HCT116 (cell line): ENCODE data around the gene PARM1. TPM values are rescaled to one million over a fixed set of nuclear protein-coding genes. Genes with fewer than 3 reads are reported as not detected.

Experiments used
- ATAC-seq: fragments of 200-7000 bp; cut with Tn5 transposase; 2 replicates; pipeline ENCODE4 v1.9.1; 2020; ENCODE audit warnings: mild to moderate bottlenecking, moderate library complexity
- BruUV-seq: library from RNA; stranded (reverse); fragments of 400-500 nt; replicated peaks from 2 replicates; lab custom pipeline; 2021; lab: Mats Ljungman, UMichigan
- CTCF ChIA-PET: fragments of 300-600 bp; sonication (Branson Sonifier 250); formaldehyde crosslinking; loops from one replicate; lab custom pipeline; 2021; ENCODE audit warnings: antibody characterized with exemption; lab: Charles Lee
- POLR2A ChIA-PET: fragments of 300-600, 350-600 bp; sonication (Branson Sonifier 250); formaldehyde crosslinking; loops from one replicate; lab custom pipeline; 2021; ENCODE audit warnings: antibody characterized with exemption; lab: Charles Lee
- RAD21 ChIA-PET, 2 experiments: fragments of 300-600 bp; sonication (Branson Sonifier 250); formaldehyde crosslinking; loops; one replicate each; lab custom pipeline; 2023; ENCODE audit warnings: low total read pairs in 2 of 2; ENCODE audit not compliant: uncharacterized antibody in 2 of 2, unreplicated experiment in 2 of 2, low non-redundant PET in 1 of 2; lab: Charles Lee
- DNase-seq: peaks from one replicate; pipeline ENCODE4 v3.0.0-alpha.2; 2010; ENCODE audit warnings: low read depth, low spot score
- H2AFZ ChIP-seq: fragments of 200-600 bp; shearing (Covaris generic), sonication (generic); 2 replicates; pipeline ENCODE4 v1.6.1; 2017; ENCODE audit warnings: low read depth, mixed run types, mixed read lengths, antibody characterized with exemption, low read length; ENCODE audit not compliant: poor library complexity, severe bottlenecking
- H3K27ac ChIP-seq: 2 replicates; pipeline ENCODE4 v1.5.1; 2012; ENCODE audit warnings: low read depth, low read length
- H3K27me3 ChIP-seq: fragments of 200-600 bp; sonication (generic); 2 replicates; pipeline ENCODE4 v1.6.1; 2016; ENCODE audit warnings: mixed run types, low read length, mixed read lengths; ENCODE audit not compliant: insufficient read depth
- H3K36me3 ChIP-seq, 2 experiments: fragments of 200-500 bp in 1 of 2; fragments of 200-600 bp in 1 of 2; sonication (Bioruptor generic) in 1 of 2; sonication (generic) in 1 of 2; 2 replicates each; pipeline versions ENCODE4 v1.5.1 to v1.6.1; 2014 to 2016; ENCODE audit warnings: low read length in 2 of 2, inconsistent platforms in 1 of 2, mixed read lengths in 1 of 2, mixed run types in 1 of 2; ENCODE audit not compliant: insufficient read depth in 2 of 2, control insufficient read depth in 1 of 2
- H3K4me1 ChIP-seq, 2 experiments: fragments of 200-600 bp in 1 of 2; sonication (generic) in 1 of 2; 2 replicates each; pipeline versions ENCODE4 v1.5.1 to v1.6.1; 2012 to 2017; ENCODE audit warnings: low read length in 2 of 2, inconsistent platforms in 1 of 2, mild to moderate bottlenecking in 1 of 2, mixed read lengths in 1 of 2, mixed run types in 1 of 2, moderate library complexity in 1 of 2; ENCODE audit not compliant: insufficient read depth in 2 of 2, control insufficient read depth in 1 of 2
- H3K4me2 ChIP-seq: fragments of 200-600 bp; sonication (generic); 2 replicates; pipeline ENCODE4 v1.6.1; 2017; ENCODE audit warnings: mixed run types, low read length, mixed read lengths
- H3K4me3 ChIP-seq, 2 experiments: fragments of 200-600 bp in 1 of 2; sonication (generic) in 1 of 2; replicated peaks in 1 of 2; 2 replicates each; pipeline ENCODE4 v1.5.1; 2011 to 2016; ENCODE audit warnings: low read length in 2 of 2, control low read depth in 1 of 2, low read depth in 1 of 2, mild to moderate bottlenecking in 1 of 2, mixed read lengths in 1 of 2, mixed run types in 1 of 2
- H3K79me2 ChIP-seq: fragments of 200-600 bp; sonication (generic); 2 replicates; pipeline ENCODE4 v1.6.1; 2017; ENCODE audit warnings: mild to moderate bottlenecking, mixed run types, low read length, moderate library complexity, mixed read lengths; ENCODE audit not compliant: insufficient read depth
- H3K9ac ChIP-seq: fragments of 200-600 bp; sonication (generic); 2 replicates; pipeline ENCODE4 v1.6.1; 2016; ENCODE audit warnings: low read length, mixed read lengths
- H3K9me2 ChIP-seq: fragments of 200-600 bp; sonication (generic), shearing (Covaris generic); 2 replicates; pipeline ENCODE4 v1.6.1; 2017; ENCODE audit warnings: mixed run types, mild to moderate bottlenecking, moderate library complexity; ENCODE audit not compliant: insufficient read depth
- H3K9me3 ChIP-seq, 2 experiments: fragments of 200-500 bp in 1 of 2; fragments of 200-600 bp in 1 of 2; sonication (Bioruptor generic) in 1 of 2; sonication (generic) in 1 of 2; 2 replicates each; pipeline ENCODE4 v1.6.1; 2014 to 2017; ENCODE audit warnings: low read length in 2 of 2, mixed read lengths in 2 of 2, inconsistent platforms in 1 of 2, low read depth in 1 of 2, mild to moderate bottlenecking in 1 of 2, mixed run types in 1 of 2, moderate library complexity in 1 of 2; ENCODE audit not compliant: control insufficient read depth in 1 of 2, insufficient read depth in 1 of 2
- H4K20me1 ChIP-seq: fragments of 200-600 bp; sonication (generic), shearing (Covaris generic); 2 replicates; pipeline ENCODE4 v1.6.1; 2017; ENCODE audit warnings: mixed run types, mild to moderate bottlenecking, moderate library complexity; ENCODE audit not compliant: insufficient read depth
- EZH2 ChIP-seq: fragments of 200-600 bp; sonication (generic); IDR thresholded peaks from 2 replicates; pipeline ENCODE4 v1.6.1; 2017; ENCODE audit warnings: antibody characterized with exemption, mixed run types
- JUND ChIP-seq: IDR thresholded peaks from 2 replicates; pipeline ENCODE4 v1.6.1; 2012
- POLR2A ChIP-seq: IDR thresholded peaks from 2 replicates; pipeline ENCODE4 v1.7.0; 2011; ENCODE audit warnings: borderline replicate concordance; ENCODE audit not compliant: insufficient read depth, insufficient read length; ENCODE audit errors: extremely low read depth
- POLR2AphosphoS5 ChIP-seq: IDR thresholded peaks from 2 replicates; pipeline ENCODE4 v1.6.1; 2011; ENCODE audit warnings: mild to moderate bottlenecking, low read depth, low read length, moderate library complexity
- ZNF274 ChIP-seq: fragments of 200-500 bp; sonication (Bioruptor generic); IDR thresholded peaks from 2 replicates; pipeline ENCODE4 v1.6.1; 2014; ENCODE audit warnings: mild to moderate bottlenecking, low read depth, low read length, inconsistent platforms
- intact Hi-C: fragments of 100-400 bp; cut with micrococcal nuclease; formaldehyde crosslinking; loops from 2 replicates; pipeline ENCODE4 v1.10.0; 2022
- total RNA-seq: library from RNA; stranded (reverse); gene quantifications from one replicate; pipeline ENCODE4 v1.2.1, GENCODE V29; 2021; ENCODE audit not compliant: unreplicated experiment
- TF ChIP-seq, protein P1 (sequence below): IDR thresholded peaks from 2 replicates; pipeline ENCODE4 v1.6.1; 2012
- TF ChIP-seq, protein P2 (sequence below): IDR thresholded peaks from 2 replicates; pipeline ENCODE4 v1.6.1; 2011; ENCODE audit warnings: mild to moderate bottlenecking, low read length, moderate library complexity; ENCODE audit not compliant: insufficient replicate concordance; ENCODE audit errors: extremely low read depth

The PARM1 gene
- total RNA-seq, 1 experiment from 2014 or later: 11.7 TPM

DNA sequence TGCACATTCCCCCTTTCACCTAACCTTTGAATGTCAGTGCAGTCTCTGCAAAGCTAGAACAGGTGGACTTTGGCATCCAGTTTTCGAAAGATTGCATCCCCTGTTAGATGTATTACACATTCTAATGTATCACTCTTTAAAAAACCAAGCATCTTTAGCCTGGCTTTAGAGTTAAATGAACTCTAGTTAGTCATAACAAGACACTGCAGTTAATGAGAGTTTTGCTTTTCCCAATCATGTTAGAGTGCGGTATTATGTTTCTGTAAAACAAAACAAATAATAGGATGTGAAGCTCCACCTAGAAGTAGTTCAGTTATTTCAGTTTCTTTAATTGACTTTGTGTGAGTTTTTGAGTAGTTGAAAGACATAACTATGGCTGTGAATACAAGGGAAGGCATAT, 42.2 kb downstream of the PARM1 start:
- TF ChIP-seq POLR2A (no peak), ZNF274 (no peak), POLR2AphosphoS5 (no peak), EZH2 (no peak), JUND (no peak)
- TF ChIP-seq, protein P1, sequence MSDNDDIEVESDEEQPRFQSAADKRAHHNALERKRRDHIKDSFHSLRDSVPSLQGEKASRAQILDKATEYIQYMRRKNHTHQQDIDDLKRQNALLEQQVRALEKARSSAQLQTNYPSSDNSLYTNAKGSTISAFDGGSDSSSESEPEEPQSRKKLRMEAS: no peak
- TF ChIP-seq, protein P2, sequence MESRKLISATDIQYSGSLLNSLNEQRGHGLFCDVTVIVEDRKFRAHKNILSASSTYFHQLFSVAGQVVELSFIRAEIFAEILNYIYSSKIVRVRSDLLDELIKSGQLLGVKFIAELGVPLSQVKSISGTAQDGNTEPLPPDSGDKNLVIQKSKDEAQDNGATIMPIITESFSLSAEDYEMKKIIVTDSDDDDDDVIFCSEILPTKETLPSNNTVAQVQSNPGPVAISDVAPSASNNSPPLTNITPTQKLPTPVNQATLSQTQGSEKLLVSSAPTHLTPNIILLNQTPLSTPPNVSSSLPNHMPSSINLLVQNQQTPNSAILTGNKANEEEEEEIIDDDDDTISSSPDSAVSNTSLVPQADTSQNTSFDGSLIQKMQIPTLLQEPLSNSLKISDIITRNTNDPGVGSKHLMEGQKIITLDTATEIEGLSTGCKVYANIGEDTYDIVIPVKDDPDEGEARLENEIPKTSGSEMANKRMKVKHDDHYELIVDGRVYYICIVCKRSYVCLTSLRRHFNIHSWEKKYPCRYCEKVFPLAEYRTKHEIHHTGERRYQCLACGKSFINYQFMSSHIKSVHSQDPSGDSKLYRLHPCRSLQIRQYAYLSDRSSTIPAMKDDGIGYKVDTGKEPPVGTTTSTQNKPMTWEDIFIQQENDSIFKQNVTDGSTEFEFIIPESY: no peak
- TF ChIP-seq, all 23 proteins: peak for 0
- intact Hi-C loops: no loop called here
- CTCF ChIA-PET: no interaction called here

More for the DNA sequence above, 42.2 kb downstream of the PARM1 start:
- no TSS peak for BruUV-seq
- Histone ChIP-seq H3K27ac (no peak overlapping the region), H3K9ac (no peak overlapping the region), H3K4me2 (no peak overlapping the region), H3K9me3 (no peaks in the 10 kb centered on the region), H4K20me1 (no peaks in the 10 kb centered on the region), H3K27me3 (no peaks in the 10 kb centered on the region), H3K4me3 (no peak overlapping the region), H2AFZ (no peak overlapping the region), H3K36me3 (no peaks in the 10 kb centered on the region), H3K79me2 (no peaks in the 10 kb centered on the region), H3K9me2 (no peaks in the 10 kb centered on the region), H3K4me1 (no peaks in the 10 kb centered on the region)
- no peak for DNase-seq
- POLR2A ChIA-PET: no interaction called here
- ATAC-seq: no peak
- RAD21 ChIA-PET: no interaction called here
